Panc1 (cell line): ENCODE measurements around the gene TP53I3. TPM values are rescaled to one million over a fixed set of nuclear protein-coding genes. Genes with fewer than 3 reads are reported as not detected.
"Not testable (repeated sequence)": the region's sequence is repeated elsewhere in the genome, so short reads cannot be mapped to it uniquely, and the experiment has no call there.

Experiments used
- ATAC-seq: fragments of 200-7000 bp; cut with Tn5 transposase; 2 replicates; pipeline ENCODE4 v1.9.1; 2020; ENCODE audit warnings: mild to moderate bottlenecking, moderate library complexity
- BruUV-seq: library from RNA; stranded (reverse); fragments of 400-500 nt; replicated peaks from 2 replicates; lab custom pipeline; 2021; lab: Mats Ljungman, UMichigan
- CTCF ChIA-PET: fragments of 300-600 bp; sonication (Branson Sonifier 250); formaldehyde crosslinking; loops from one replicate; lab custom pipeline; 2022; ENCODE audit warnings: antibody characterized with exemption; lab: Charles Lee
- POLR2A ChIA-PET: fragments of 300-600 bp; sonication (Branson Sonifier 250); formaldehyde crosslinking; loops from one replicate; lab custom pipeline; 2022; ENCODE audit warnings: antibody characterized with exemption; lab: Charles Lee
- DNase-seq: peaks from one replicate; pipeline ENCODE4 v3.0.0-alpha.2; 2010; ENCODE audit warnings: low read depth, low spot score
- H3K27ac ChIP-seq: 2 replicates; pipeline ENCODE4 v1.5.1; 2011; ENCODE audit warnings: mild to moderate bottlenecking, low read length, inconsistent platforms
- H3K27me3 ChIP-seq: fragments of 200-500 bp; sonication (Bioruptor generic); 2 replicates; pipeline ENCODE4 v1.6.0; 2014; ENCODE audit warnings: low read length, inconsistent platforms; ENCODE audit not compliant: control insufficient read depth, insufficient read depth
- H3K36me3 ChIP-seq: fragments of 200-500 bp; sonication (Bioruptor generic); 2 replicates; pipeline ENCODE4 v1.5.1; 2014; ENCODE audit warnings: inconsistent platforms, mild to moderate bottlenecking, low read length, moderate library complexity; ENCODE audit not compliant: control insufficient read depth, insufficient read depth
- H3K4me1 ChIP-seq: 2 replicates; pipeline ENCODE4 v1.5.1; 2011; ENCODE audit warnings: inconsistent platforms, mild to moderate bottlenecking, low read length, moderate library complexity; ENCODE audit not compliant: control insufficient read depth, insufficient read depth
- H3K4me3 ChIP-seq, 2 experiments: 2 replicates each; pipeline ENCODE4 v1.5.1; 2011 to 2012; ENCODE audit warnings: low read depth in 2 of 2, low read length in 2 of 2, mild to moderate bottlenecking in 2 of 2, inconsistent platforms in 1 of 2, moderate library complexity in 1 of 2
- H3K9me3 ChIP-seq: fragments of 200-500 bp; sonication (Bioruptor generic); 2 replicates; pipeline ENCODE4 v1.5.1; 2014; ENCODE audit warnings: low read depth, mild to moderate bottlenecking, inconsistent platforms, low read length, moderate library complexity; ENCODE audit not compliant: control insufficient read depth, insufficient read depth
- POLR2AphosphoS5 ChIP-seq: IDR thresholded peaks from 2 replicates; pipeline ENCODE4 v1.6.1; 2012; ENCODE audit warnings: mild to moderate bottlenecking, low read depth, low read length, moderate library complexity
- SIN3A ChIP-seq: IDR thresholded peaks from 2 replicates; pipeline ENCODE4 v1.6.1; 2012; ENCODE audit warnings: low read depth, mild to moderate bottlenecking, low read length, moderate library complexity, borderline replicate concordance; ENCODE audit not compliant: insufficient read depth
- TCF7L2 ChIP-seq: IDR thresholded peaks from 2 replicates; pipeline ENCODE4 v1.6.1; 2011; ENCODE audit warnings: mild to moderate bottlenecking, low read depth, low read length, inconsistent platforms
- in situ Hi-C: cut with HindIII; loops from 2 replicates; pipeline ENCODE4 v1.10.0; 2016; ENCODE audit warnings: low sequenced_read_pairs, low pct_unique_long_range_greater_than_20kb
- intact Hi-C: fragments of 100-400 bp; cut with micrococcal nuclease; formaldehyde crosslinking; loops from one replicate; pipeline ENCODE4 v1.10.0; 2022; ENCODE audit not compliant: unreplicated experiment
- total RNA-seq: library from RNA; stranded (reverse); gene quantifications from one replicate; pipeline ENCODE4 v1.2.1, GENCODE V29; 2021; ENCODE audit not compliant: unreplicated experiment
- TF ChIP-seq, protein P1 (sequence below), 2 experiments: IDR thresholded peaks; 2 replicates each; pipeline ENCODE4 v1.6.1; 2011 to 2012; ENCODE audit warnings: low read depth in 2 of 2, control low read depth in 1 of 2, low read length in 1 of 2, mild to moderate bottlenecking in 1 of 2, moderate library complexity in 1 of 2; ENCODE audit not compliant: insufficient read depth in 1 of 2
- TF ChIP-seq, protein P2 (sequence below): fragments of 450-650 bp; IDR thresholded peaks from 2 replicates; pipeline ENCODE4 v1.5.1; 2017; ENCODE audit warnings: mild to moderate bottlenecking

TP53I3 gene
- total RNA-seq, 1 experiment from 2014 or later: 51.3 TPM

- ATAC-seq: no peak
- H3K27me3 ChIP-seq: no peaks in the 10 kb centered on the region
- H3K27ac ChIP-seq: peak overlapping the region; percentile 79; the same call in 1 of the 2 replicates
- peaks cover 16% of the 10 kb centered on the region; the same call in 1 of the 2 replicates for H3K4me1 ChIP-seq
- TF ChIP-seq TCF7L2 (no peak), SIN3A (no peak), POLR2AphosphoS5 (no peak)
- TF ChIP-seq, protein P1, sequence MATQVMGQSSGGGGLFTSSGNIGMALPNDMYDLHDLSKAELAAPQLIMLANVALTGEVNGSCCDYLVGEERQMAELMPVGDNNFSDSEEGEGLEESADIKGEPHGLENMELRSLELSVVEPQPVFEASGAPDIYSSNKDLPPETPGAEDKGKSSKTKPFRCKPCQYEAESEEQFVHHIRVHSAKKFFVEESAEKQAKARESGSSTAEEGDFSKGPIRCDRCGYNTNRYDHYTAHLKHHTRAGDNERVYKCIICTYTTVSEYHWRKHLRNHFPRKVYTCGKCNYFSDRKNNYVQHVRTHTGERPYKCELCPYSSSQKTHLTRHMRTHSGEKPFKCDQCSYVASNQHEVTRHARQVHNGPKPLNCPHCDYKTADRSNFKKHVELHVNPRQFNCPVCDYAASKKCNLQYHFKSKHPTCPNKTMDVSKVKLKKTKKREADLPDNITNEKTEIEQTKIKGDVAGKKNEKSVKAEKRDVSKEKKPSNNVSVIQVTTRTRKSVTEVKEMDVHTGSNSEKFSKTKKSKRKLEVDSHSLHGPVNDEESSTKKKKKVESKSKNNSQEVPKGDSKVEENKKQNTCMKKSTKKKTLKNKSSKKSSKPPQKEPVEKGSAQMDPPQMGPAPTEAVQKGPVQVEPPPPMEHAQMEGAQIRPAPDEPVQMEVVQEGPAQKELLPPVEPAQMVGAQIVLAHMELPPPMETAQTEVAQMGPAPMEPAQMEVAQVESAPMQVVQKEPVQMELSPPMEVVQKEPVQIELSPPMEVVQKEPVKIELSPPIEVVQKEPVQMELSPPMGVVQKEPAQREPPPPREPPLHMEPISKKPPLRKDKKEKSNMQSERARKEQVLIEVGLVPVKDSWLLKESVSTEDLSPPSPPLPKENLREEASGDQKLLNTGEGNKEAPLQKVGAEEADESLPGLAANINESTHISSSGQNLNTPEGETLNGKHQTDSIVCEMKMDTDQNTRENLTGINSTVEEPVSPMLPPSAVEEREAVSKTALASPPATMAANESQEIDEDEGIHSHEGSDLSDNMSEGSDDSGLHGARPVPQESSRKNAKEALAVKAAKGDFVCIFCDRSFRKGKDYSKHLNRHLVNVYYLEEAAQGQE (IDR thresholded peaks at IDR 0.05; ENCODE audit: insufficient read depth in 1 of 2, low read depth in 2 of 2, low read length in 1 of 2): no peak
- TF ChIP-seq, protein P2, sequence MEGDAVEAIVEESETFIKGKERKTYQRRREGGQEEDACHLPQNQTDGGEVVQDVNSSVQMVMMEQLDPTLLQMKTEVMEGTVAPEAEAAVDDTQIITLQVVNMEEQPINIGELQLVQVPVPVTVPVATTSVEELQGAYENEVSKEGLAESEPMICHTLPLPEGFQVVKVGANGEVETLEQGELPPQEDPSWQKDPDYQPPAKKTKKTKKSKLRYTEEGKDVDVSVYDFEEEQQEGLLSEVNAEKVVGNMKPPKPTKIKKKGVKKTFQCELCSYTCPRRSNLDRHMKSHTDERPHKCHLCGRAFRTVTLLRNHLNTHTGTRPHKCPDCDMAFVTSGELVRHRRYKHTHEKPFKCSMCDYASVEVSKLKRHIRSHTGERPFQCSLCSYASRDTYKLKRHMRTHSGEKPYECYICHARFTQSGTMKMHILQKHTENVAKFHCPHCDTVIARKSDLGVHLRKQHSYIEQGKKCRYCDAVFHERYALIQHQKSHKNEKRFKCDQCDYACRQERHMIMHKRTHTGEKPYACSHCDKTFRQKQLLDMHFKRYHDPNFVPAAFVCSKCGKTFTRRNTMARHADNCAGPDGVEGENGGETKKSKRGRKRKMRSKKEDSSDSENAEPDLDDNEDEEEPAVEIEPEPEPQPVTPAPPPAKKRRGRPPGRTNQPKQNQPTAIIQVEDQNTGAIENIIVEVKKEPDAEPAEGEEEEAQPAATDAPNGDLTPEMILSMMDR: no peak
- no peaks in the 10 kb centered on the region for H3K9me3 ChIP-seq
- no peaks in the 10 kb centered on the region for H3K36me3 ChIP-seq
- in situ Hi-C loops (no loop called here), intact Hi-C loops (loop anchor here (10.0 kb wide), 1 partner anchor 121 kb away; the partner anchor contains the start of gene ATAD2B)
- peak overlapping the region; percentile 94 to 98 for H3K4me3 ChIP-seq
- POLR2A ChIA-PET: no interaction called here
- CTCF ChIA-PET: no interaction called here
- no peak for DNase-seq
- BruUV-seq: no TSS peak
These were observed 38.8 kb downstream of the TP53I3 start for GRCh38 chr2:24045511-24046508.

DNA sequence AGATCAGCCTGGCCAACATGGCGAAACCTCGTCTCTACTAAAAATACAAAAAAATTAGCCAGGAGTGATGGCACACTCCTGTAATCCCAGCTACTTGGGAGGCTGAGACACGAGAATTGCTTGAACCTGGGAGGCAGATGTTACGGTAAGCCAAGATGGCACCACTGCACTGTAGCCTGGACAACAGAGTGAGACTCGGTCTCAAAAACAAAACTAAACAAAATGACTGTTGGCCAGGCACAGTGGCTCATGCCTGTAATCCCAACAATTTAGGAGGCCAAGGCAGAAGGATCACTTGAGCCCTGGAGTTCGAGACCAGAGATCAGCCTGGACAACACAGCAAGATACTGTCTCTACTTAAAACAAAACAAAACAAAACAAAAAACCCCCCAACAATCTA is 41.5 kb downstream of the TP53I3 start:
- DNase-seq, ATAC-seq, CTCF ChIA-PET, H3K36me3 ChIP-seq, H3K27me3 ChIP-seq, BruUV-seq, H3K27ac ChIP-seq, H3K4me1 ChIP-seq, in situ Hi-C loops, H3K9me3 ChIP-seq, H3K4me3 ChIP-seq: not testable (repeated sequence)
- intact Hi-C loops: loop anchor here (10.0 kb wide), 1 partner anchor 118 kb away; the partner anchor contains the start of gene ATAD2B
- POLR2A ChIA-PET: interaction anchor here (0.6 kb wide), 1 partner anchor 116 kb away, joined by 5 read pairs; no protein-coding TSS in a partner anchor
